A549 (cell line): ENCODE data around the gene MYLK. TPM values are rescaled to one million over a fixed set of nuclear protein-coding genes. Genes with fewer than 3 reads are reported as not detected.

Experiments used
- ATAC-seq, 2 experiments: fragments of 200-7000 bp in 1 of 2; fragments of >200 bp in 1 of 2; cut with Nextera tagmentation in 1 of 2; cut with Tn5 transposase in 1 of 2; 3 replicates each; pipeline versions ENCODE4 v1.8.0 to v1.9.1; 2018 to 2020; ENCODE audit warnings: mild to moderate bottlenecking in 1 of 2, moderate library complexity in 1 of 2
- CTCF ChIA-PET: fragments of 300-600 bp; sonication (Branson Sonifier 250); formaldehyde crosslinking; extraction: SDS; loops from one replicate; lab custom pipeline; 2021; ENCODE audit warnings: antibody characterized with exemption, inconsistent platforms; lab: Yijun Ruan, JAX
- POLR2A ChIA-PET: fragments of 350-600 bp; formaldehyde crosslinking; extraction: SDS; loops from one replicate; lab custom pipeline; 2021; ENCODE audit warnings: antibody characterized with exemption, inconsistent platforms; lab: Yijun Ruan, JAX
- DNase-seq, 2 experiments: peaks; one replicate each; pipeline versions ENCODE4 v3.0.0 to v3.0.0-alpha.2; 2011 to 2016; ENCODE audit warnings: low read depth in 1 of 2, low spot score in 1 of 2
- FAIRE-seq: peaks from 2 replicates; lab custom pipeline; 2011; peaks lifted over from hg19 to GRCh38; lab: Jason Lieb, UNC
- H3K27ac ChIP-seq, 2 experiments: fragments of >200 bp; sonication (Bioruptor Twin); formaldehyde crosslinking; 3 replicates each; pipeline ENCODE4 v1.5.1; 2016 to 2017
- H3K4me1 ChIP-seq: fragments of >200 bp; sonication (Bioruptor Twin); formaldehyde crosslinking; 3 replicates; pipeline ENCODE4 v1.6.1; 2016
- H3K4me2 ChIP-seq: fragments of >200 bp; sonication (Bioruptor Twin); formaldehyde crosslinking; 3 replicates; pipeline ENCODE4 v1.6.1; 2016
- H3K4me3 ChIP-seq: fragments of >200 bp; sonication (Bioruptor Twin); formaldehyde crosslinking; 3 replicates; pipeline ENCODE4 v1.5.1; 2016
- H3K9me3 ChIP-seq: fragments of >200 bp; sonication (Bioruptor Twin); formaldehyde crosslinking; 3 replicates; pipeline ENCODE4 v1.6.1; 2016
- BHLHE40 ChIP-seq: IDR thresholded peaks from 2 replicates; pipeline ENCODE4 v1.6.1; 2012; ENCODE audit warnings: low read depth, low read length, inconsistent platforms
- CBX8 ChIP-seq: fragments of 200-600 bp; sonication (generic); IDR thresholded peaks from 2 replicates; pipeline ENCODE4 v1.6.1; 2016
- CEBPB ChIP-seq, 2 experiments: fragments of >200 bp in 1 of 2; sonication (Bioruptor Twin) in 1 of 2; formaldehyde crosslinking in 1 of 2; IDR thresholded peaks; 2 replicates each; pipeline ENCODE4 v1.6.1; 2012 to 2016
- CHD2 ChIP-seq: fragments of 150-350 bp; IDR thresholded peaks from 2 replicates; pipeline ENCODE4 v1.6.1; 2014; ENCODE audit warnings: low read length; ENCODE audit not compliant: partially characterized antibody
- CTCF ChIP-seq: fragments of >200 bp; sonication (Bioruptor Twin); formaldehyde crosslinking; IDR thresholded peaks from 3 replicates; pipeline ENCODE4 v1.5.1; 2016
- EP300 ChIP-seq, 2 experiments: fragments of >200 bp; sonication (Bioruptor Twin); formaldehyde crosslinking; IDR thresholded peaks; 2 replicates in 1 of 2; 3 replicates in 1 of 2; pipeline ENCODE4 v1.6.1; 2016 to 2017
- FOSB ChIP-seq: fragments of 250-450 bp; sonication (Bioruptor Pico); IDR thresholded peaks from 2 replicates; pipeline ENCODE4 v1.5.0; 2020; ENCODE audit warnings: mild to moderate bottlenecking, moderate library complexity
- GATA3 ChIP-seq: IDR thresholded peaks from 2 replicates; pipeline ENCODE4 v1.6.1; 2012; ENCODE audit warnings: borderline replicate concordance
- HOXA7 ChIP-seq: fragments of 250-450 bp; sonication (Bioruptor Pico); IDR thresholded peaks from 2 replicates; pipeline ENCODE4 v1.5.0; 2020; ENCODE audit warnings: mild to moderate bottlenecking, moderate library complexity
- JUN ChIP-seq, 2 experiments: fragments of >200 bp; sonication (Bioruptor Twin); formaldehyde crosslinking; IDR thresholded peaks; 2 replicates in 1 of 2; 3 replicates in 1 of 2; pipeline ENCODE4 v1.6.1; 2016 to 2017
- KDM1A ChIP-seq: fragments of 200-600 bp; sonication (generic); IDR thresholded peaks from 2 replicates; pipeline ENCODE4 v1.6.1; 2016; ENCODE audit warnings: low read depth, mild to moderate bottlenecking
- MAFK ChIP-seq: fragments of 450-650 bp; IDR thresholded peaks from 2 replicates; pipeline ENCODE4 v1.6.1; 2014; ENCODE audit not compliant: partially characterized antibody
- NPAS2 ChIP-seq: fragments of 250-450 bp; sonication (Bioruptor Pico); IDR thresholded peaks from 2 replicates; pipeline ENCODE4 v1.8.0; 2022; ENCODE audit warnings: mild to moderate bottlenecking, moderate library complexity, borderline replicate concordance
- POLR2A ChIP-seq: IDR thresholded peaks from 2 replicates; pipeline ENCODE4 v1.6.1; 2012; ENCODE audit warnings: mild to moderate bottlenecking, low read length
- RARB ChIP-seq: fragments of 250-450 bp; sonication (Bioruptor Pico); IDR thresholded peaks from 2 replicates; pipeline ENCODE4 v1.8.0; 2021; ENCODE audit warnings: mild to moderate bottlenecking, moderate library complexity
- REST ChIP-seq: fragments of 200-600 bp; sonication (generic); IDR thresholded peaks from 2 replicates; pipeline ENCODE4 v1.6.1; 2016; ENCODE audit warnings: antibody characterized with exemption, mild to moderate bottlenecking, moderate library complexity
- USF2 ChIP-seq: fragments of 450-650 bp; IDR thresholded peaks from 2 replicates; pipeline ENCODE4 v1.6.1; 2014; ENCODE audit warnings: antibody characterized with exemption
- ZC3H11A ChIP-seq: fragments of 450-650 bp; IDR thresholded peaks from 2 replicates; pipeline ENCODE4 v1.6.1; 2014; ENCODE audit warnings: antibody characterized with exemption, mild to moderate bottlenecking
- ZFP36 ChIP-seq: fragments of 450-650 bp; IDR thresholded peaks from 2 replicates; pipeline ENCODE4 v1.6.1; 2014; ENCODE audit warnings: borderline replicate concordance; ENCODE audit not compliant: partially characterized antibody
- ZSCAN20 ChIP-seq: fragments of 250-450 bp; sonication (Bioruptor Pico); IDR thresholded peaks from 2 replicates; pipeline ENCODE4 v1.8.0; 2022; ENCODE audit warnings: mild to moderate bottlenecking, moderate library complexity
- WGBS: methylation state at CpG from one replicate; pipeline ENCODE4 v1.1.6; 2017; ENCODE audit errors: missing lambda C conversion rate; 5-methylcytosine and 5-hydroxymethylcytosine counted together
- polyA plus RNA-seq, 4 experiments: library from polyadenylated mRNA; depleted of rRNA in 3 of 4; stranded (reverse); fragments of >200 nt; fragmentation: RNase III in 1 of 4; extraction: RNeasy Plus Mini Kit Qiagen cat#74134 plus additional on column Dnase treatment in 1 of 4; gene quantifications; 2 replicates in 3 of 4; 3 replicates in 1 of 4; pipeline ENCODE4 v1.2.3, GENCODE V29; 2011 to 2017

MYLK gene
- polyA plus RNA-seq, 2 of the 4 experiments (the other 2 are of a cell fraction): 16.9 to 17.4 TPM

- no peak for FAIRE-seq
- Histone ChIP-seq H3K4me3 (no peak overlapping the region), H3K27ac (no peak overlapping the region), H3K4me1 (peaks cover 15% of the 10 kb centered on the region), H3K4me2 (no peak overlapping the region), H3K9me3 (no peaks in the 10 kb centered on the region)
- no peak for DNase-seq
- ATAC-seq: peak in 1 of 2 experiments; percentile 41; a peak in 3 of 6 replicates
- CTCF ChIA-PET: interaction anchor here (0.6 to 22.2 kb wide), 69 partner anchors 11 to 909 kb away, joined by 3 to 829 read pairs (median 4); partner anchors contain the start of genes HACD2 and KALRN
- WGBS: 78% methylated on average over 11 of the region's 11 CpGs
- POLR2A ChIA-PET: interaction anchor here (0.9 kb wide), 1 partner anchor 81 kb away, joined by 3 read pairs; no protein-coding TSS in a partner anchor
- no peak for TF ChIP-seq POLR2A
- no peak for TF ChIP-seq ZFP36
- no peak for TF ChIP-seq KDM1A
- TF ChIP-seq ZSCAN20 (CRISPR knock-in tag): no peak
Measured at GRCh38 chr3:123651449-123652341, 232.4 kb downstream of the MYLK start.

- POLR2A ChIA-PET: no interaction called here
- ATAC-seq (no peak), FAIRE-seq (no peak), DNase-seq (no peak)
- 84% methylated on average over 7 of the region's 8 CpGs for WGBS
- TF ChIP-seq BHLHE40 (no peak), HOXA7 (no peak), GATA3 (no peak), ZC3H11A (no peak), CHD2 (no peak), EP300 (IDR thresholded peaks at IDR 0.05) (no peak), USF2 (no peak), MAFK (no peak), JUN (IDR thresholded peaks at IDR 0.05) (no peak), RARB (CRISPR knock-in tag) (no peak), ZSCAN20 (CRISPR knock-in tag) (no peak), CTCF (no peak), CEBPB (IDR thresholded peaks at IDR 0.05) (no peak), REST (no peak), KDM1A (no peak), FOSB (no peak), NPAS2 (CRISPR knock-in tag) (no peak), CBX8 (no peak)
- no peak overlapping the region for H3K27ac ChIP-seq
- H3K4me1 ChIP-seq: peaks cover 15% of the 10 kb centered on the region
- CTCF ChIA-PET: interaction anchor here (0.8 to 22.2 kb wide), 10 partner anchors 9 to 900 kb away, joined by 3 to 829 read pairs (median 6); no protein-coding TSS in a partner anchor
- H3K4me3 ChIP-seq: no peak overlapping the region
- H3K9me3 ChIP-seq: no peaks in the 10 kb centered on the region
- no peak overlapping the region for H3K4me2 ChIP-seq
Measured at GRCh38 chr3:123650101-123650500, 234.0 kb downstream of the MYLK start.
